Neural cell (in vitro differentiated cells): ENCODE results near the gene SNX6.

Experiments
- EP300 ChIP-seq: fragments of 450-650 bp; conservative IDR thresholded peaks from 2 replicates; pipeline ENCODE4 v1.6.1; 2014; ENCODE audit warnings: antibody characterized with exemption, mild to moderate bottlenecking, moderate library complexity; ENCODE audit not compliant: poor library complexity, severe bottlenecking
- EZH2 ChIP-seq: fragments of 200-600, 300-800 bp; shearing (Covaris generic), sonication (generic); IDR thresholded peaks from 2 replicates; pipeline ENCODE4 v1.6.1; 2014; ENCODE audit warnings: antibody characterized with exemption, low read length, borderline replicate concordance, mild to moderate bottlenecking; ENCODE audit not compliant: insufficient read depth, poor library complexity, severe bottlenecking
- POLR2AphosphoS5 ChIP-seq: IDR thresholded peaks from 2 replicates; pipeline ENCODE4 v1.6.1; 2012
- RAD21 ChIP-seq: fragments of 450-650 bp; conservative IDR thresholded peaks from 2 replicates; pipeline ENCODE4 v1.6.1; 2014; ENCODE audit warnings: antibody characterized with exemption, mild to moderate bottlenecking, moderate library complexity
- REST ChIP-seq: IDR thresholded peaks from 2 replicates; pipeline ENCODE4 v1.6.1; 2012; ENCODE audit warnings: borderline replicate concordance
- TAF1 ChIP-seq: IDR thresholded peaks from 2 replicates; pipeline ENCODE4 v1.6.1; 2012; ENCODE audit warnings: low read depth
- TF ChIP-seq, protein P1 (sequence below): fragments of 450-650 bp; IDR thresholded peaks from 2 replicates; pipeline ENCODE4 v1.5.1; 2014; ENCODE audit warnings: antibody characterized with exemption, mild to moderate bottlenecking, moderate library complexity; ENCODE audit not compliant: poor library complexity, severe bottlenecking

- TF ChIP-seq TAF1 (no peak), POLR2AphosphoS5 (no peak), EP300 (no peak), REST (no peak), EZH2 (no peak), RAD21 (no peak)
- TF ChIP-seq, protein P1, sequence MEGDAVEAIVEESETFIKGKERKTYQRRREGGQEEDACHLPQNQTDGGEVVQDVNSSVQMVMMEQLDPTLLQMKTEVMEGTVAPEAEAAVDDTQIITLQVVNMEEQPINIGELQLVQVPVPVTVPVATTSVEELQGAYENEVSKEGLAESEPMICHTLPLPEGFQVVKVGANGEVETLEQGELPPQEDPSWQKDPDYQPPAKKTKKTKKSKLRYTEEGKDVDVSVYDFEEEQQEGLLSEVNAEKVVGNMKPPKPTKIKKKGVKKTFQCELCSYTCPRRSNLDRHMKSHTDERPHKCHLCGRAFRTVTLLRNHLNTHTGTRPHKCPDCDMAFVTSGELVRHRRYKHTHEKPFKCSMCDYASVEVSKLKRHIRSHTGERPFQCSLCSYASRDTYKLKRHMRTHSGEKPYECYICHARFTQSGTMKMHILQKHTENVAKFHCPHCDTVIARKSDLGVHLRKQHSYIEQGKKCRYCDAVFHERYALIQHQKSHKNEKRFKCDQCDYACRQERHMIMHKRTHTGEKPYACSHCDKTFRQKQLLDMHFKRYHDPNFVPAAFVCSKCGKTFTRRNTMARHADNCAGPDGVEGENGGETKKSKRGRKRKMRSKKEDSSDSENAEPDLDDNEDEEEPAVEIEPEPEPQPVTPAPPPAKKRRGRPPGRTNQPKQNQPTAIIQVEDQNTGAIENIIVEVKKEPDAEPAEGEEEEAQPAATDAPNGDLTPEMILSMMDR, result no peak
These were observed 36.1 kb downstream of the SNX6 start for GRCh38 chr14:34593740-34594375.
